Adrenal gland (tissue), 12 donors: Measurements from ENCODE around the gene KLHL2. TPM values are rescaled to one million over a fixed set of nuclear protein-coding genes. Genes with fewer than 3 reads are reported as not detected.
A peak's percentile ranks its signal among the peaks of the same experiment; 100 is the strongest.
"Not testable (repeated sequence)": the region's sequence is repeated elsewhere in the genome, so short reads cannot be mapped to it uniquely, and the experiment has no call there.

Source experiments
- DNase-seq, 7 donors: peaks; one replicate each; pipeline ENCODE4 v3.0.0-alpha.2; 2019 to 2020
- H3K27ac ChIP-seq, 5 donors: fragments of 200-600 bp; sonication (generic) in 4 of 5; 1 replicate in 3 of 5; 2 replicates in 2 of 5; pipeline versions ENCODE4 v1.5.1 to v1.8.0; 2016 to 2020; ENCODE audit warnings: mild to moderate bottlenecking in 1 of 5
- H3K27me3 ChIP-seq: fragments of 200-600 bp; 2 replicates; pipeline ENCODE4 v1.8.0; 2021
- H3K36me3 ChIP-seq, 2 donors: fragments of 200-600 bp; replicated peaks in 1 of 2; 1 replicate in 1 of 2; 2 replicates in 1 of 2; pipeline versions ENCODE4 v1.5.1 to v1.8.0; 2018 to 2022
- H3K4me1 ChIP-seq, 2 donors: fragments of 200-600 bp; replicated peaks in 1 of 2; 1 replicate in 1 of 2; 2 replicates in 1 of 2; pipeline versions ENCODE4 v1.5.1 to v1.8.0; 2018 to 2021
- H3K4me3 ChIP-seq, 4 donors: fragments of 200-600 bp; sonication (generic) in 3 of 4; one replicate each; pipeline ENCODE4 v1.5.1; 2016 to 2018
- H3K9me3 ChIP-seq, 3 donors: fragments of 200-600 bp; sonication (generic) in 1 of 3; replicated peaks in 1 of 3; 1 replicate in 2 of 3; 2 replicates in 1 of 3; pipeline versions ENCODE4 v1.5.1 to v1.8.0; 2016 to 2021
- POLR2A ChIP-seq, 2 donors: fragments of 450-650 bp; IDR thresholded peaks; one replicate each; pipeline ENCODE4 v1.6.1; 2017; ENCODE audit warnings: antibody characterized with exemption in 2 of 2, mild to moderate bottlenecking in 2 of 2, moderate library complexity in 1 of 2
- WGBS, 4 donors: extraction: QIAGEN DNeasy Blood & Tissue Kit in 2 of 4; methylation state at CpG; one replicate each; pipeline versions ENCODE4 v1.1.5 to v1.1.7; 2013 to 2017; 5-methylcytosine and 5-hydroxymethylcytosine counted together
- intact Hi-C, 2 donors: fragments of 100-400 bp; cut with DNase I; formaldehyde crosslinking; loops; one replicate each; pipeline versions ENCODE4 v1.14.1 to v1.15.0; 2022 to 2023
- polyA plus RNA-seq, 3 donors: library from polyadenylated mRNA; stranded (reverse); fragments of 200-250 nt in 2 of 3; fragments of 350-450 nt in 1 of 3; fragmentation: Illumina TruSeq in 1 of 3; extraction: RNeasy Lipid Tissue Mini Kit (QIAGEN cat#74804) in 1 of 3; gene quantifications; one replicate each; pipeline ENCODE4 v1.2.3, GENCODE V29; 2013 to 2014
- total RNA-seq, 9 donors: library from RNA; depleted of rRNA in 4 of 9; stranded (reverse); fragments of >200 nt in 4 of 9; fragments of 120-200 nt in 1 of 9; fragmentation: NEBNext Ultra II Directional in 1 of 9; extraction: Animal tissue kit (Norgen Biotek cat#: 25700) in 1 of 9; gene quantifications; one replicate each; pipeline versions ENCODE4 v1.1.0 to v1.2.4, GENCODE V29; 2013 to 2023
- TF ChIP-seq, protein P1 (sequence below), 6 experiments: fragments of 450-650 bp in 4 of 6; fragments of 200-600 bp in 2 of 6; sonication (generic) in 1 of 6; IDR thresholded peaks; 1 replicate in 5 of 6; 2 replicates in 1 of 6; pipeline versions ENCODE4 v1.5.1 to v1.8.0; 2016 to 2021; ENCODE audit warnings: antibody characterized with exemption in 6 of 6, mild to moderate bottlenecking in 2 of 6, moderate library complexity in 1 of 6
- donor health status: healthy with polysubstance abuse.
- donor health status: Bipolar disorder and iron deficiency.
- donor health status: DM: yes; HTN: yes; CAD: no.
- donor health status: DM: no; HTN: no; CAD: no.
- donor health status: DM: no; HTN: no; CAD: no.
- donor health status: DM: yes; HTN: yes; CAD: no.

The KLHL2 gene
- total and polyA plus RNA-seq, 12 donors = 9.7 to 45.5 (median 25.2) TPM

DNA sequence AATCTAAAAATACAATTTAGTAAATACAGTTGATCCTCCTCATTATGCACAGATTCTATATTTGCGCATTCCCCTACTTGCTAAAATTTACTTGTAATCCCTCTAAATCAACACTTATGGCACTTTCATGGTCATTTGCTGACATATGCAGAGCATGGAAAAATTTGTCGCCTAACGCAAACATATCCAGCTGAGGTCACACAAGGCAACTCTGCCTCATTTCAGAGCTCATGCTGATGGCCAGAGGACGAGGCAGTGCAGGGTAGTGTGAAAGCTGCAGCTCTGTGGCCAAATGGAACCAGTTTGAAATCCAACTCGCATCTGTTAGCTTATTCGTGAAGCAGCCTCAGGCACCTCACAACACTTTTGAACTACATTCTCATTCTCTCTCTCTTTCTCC, 39.7 kb upstream of the KLHL2 start:
- Histone ChIP-seq H3K9me3 (no peaks in the 10 kb centered on the region), H3K27me3 (no peaks in the 10 kb centered on the region), H3K27ac (no peak overlapping the region), H3K4me3 (no peak overlapping the region), H3K36me3 (no peaks in the 10 kb centered on the region), H3K4me1 (no peaks in the 10 kb centered on the region)
- 60 to 72% (median 69%) methylated on average over 6 of the region's 6 CpGs for WGBS, 4 donors
- intact Hi-C loops = no loop called here
- DNase-seq = no peak
- no peak for TF ChIP-seq POLR2A (IDR thresholded peaks at IDR 0.05)
- TF ChIP-seq, protein P1, sequence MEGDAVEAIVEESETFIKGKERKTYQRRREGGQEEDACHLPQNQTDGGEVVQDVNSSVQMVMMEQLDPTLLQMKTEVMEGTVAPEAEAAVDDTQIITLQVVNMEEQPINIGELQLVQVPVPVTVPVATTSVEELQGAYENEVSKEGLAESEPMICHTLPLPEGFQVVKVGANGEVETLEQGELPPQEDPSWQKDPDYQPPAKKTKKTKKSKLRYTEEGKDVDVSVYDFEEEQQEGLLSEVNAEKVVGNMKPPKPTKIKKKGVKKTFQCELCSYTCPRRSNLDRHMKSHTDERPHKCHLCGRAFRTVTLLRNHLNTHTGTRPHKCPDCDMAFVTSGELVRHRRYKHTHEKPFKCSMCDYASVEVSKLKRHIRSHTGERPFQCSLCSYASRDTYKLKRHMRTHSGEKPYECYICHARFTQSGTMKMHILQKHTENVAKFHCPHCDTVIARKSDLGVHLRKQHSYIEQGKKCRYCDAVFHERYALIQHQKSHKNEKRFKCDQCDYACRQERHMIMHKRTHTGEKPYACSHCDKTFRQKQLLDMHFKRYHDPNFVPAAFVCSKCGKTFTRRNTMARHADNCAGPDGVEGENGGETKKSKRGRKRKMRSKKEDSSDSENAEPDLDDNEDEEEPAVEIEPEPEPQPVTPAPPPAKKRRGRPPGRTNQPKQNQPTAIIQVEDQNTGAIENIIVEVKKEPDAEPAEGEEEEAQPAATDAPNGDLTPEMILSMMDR (IDR thresholded peaks at IDR 0.05) = no peak

DNA sequence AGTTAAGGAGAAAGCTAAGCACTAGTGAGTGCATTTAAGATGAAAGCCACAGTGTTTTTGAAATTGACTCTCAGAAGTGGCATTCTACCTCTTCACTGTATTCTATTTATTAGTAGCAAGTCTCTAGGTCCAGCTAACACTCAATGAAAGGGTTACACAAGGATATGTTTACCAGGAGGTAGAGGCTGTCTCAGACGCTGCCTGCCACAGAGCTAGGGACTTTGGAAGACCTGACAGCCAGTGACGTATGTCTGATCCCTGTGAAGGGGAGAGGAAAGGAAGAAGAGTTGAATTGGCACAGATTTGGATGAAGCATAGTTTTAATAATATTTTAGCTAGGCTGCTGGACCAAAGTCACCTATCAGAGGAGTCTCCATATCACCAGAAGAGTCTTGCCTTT, 36.5 kb upstream of the KLHL2 start:
- DNase-seq = no peak
- Histone ChIP-seq H3K4me1 (no peaks in the 10 kb centered on the region), H3K4me3 (no peak overlapping the region), H3K27ac (no peak overlapping the region), H3K27me3 (no peaks in the 10 kb centered on the region), H3K9me3 (no peaks in the 10 kb centered on the region), H3K36me3 (no peaks in the 10 kb centered on the region)
- intact Hi-C loops = no loop called here
- no peak for TF ChIP-seq POLR2A (IDR thresholded peaks at IDR 0.05)
- TF ChIP-seq, protein P1 (IDR thresholded peaks at IDR 0.05) = no peak
- 22 to 51% (median 29%) methylated on average over 2 of the region's 2 CpGs for WGBS, 4 donors

DNA sequence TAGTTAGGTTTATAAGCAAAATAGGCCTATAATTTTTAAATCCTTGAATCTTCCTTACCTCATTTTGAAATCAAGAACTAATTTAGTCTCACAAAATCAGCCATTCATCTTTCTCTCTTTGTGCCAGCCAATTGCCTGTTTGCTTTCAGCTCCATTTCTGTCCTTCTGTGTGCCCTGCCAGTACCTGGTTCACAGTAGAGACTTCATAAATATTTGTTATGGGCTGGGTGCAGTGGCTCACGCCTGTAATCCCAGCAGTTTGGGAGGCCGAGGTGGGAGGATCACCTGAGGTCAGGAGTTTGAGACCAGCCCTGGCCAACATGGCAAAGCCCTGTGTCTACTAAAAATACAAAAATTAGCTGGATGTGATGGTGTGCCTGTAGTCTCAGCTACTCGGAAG, 31.9 kb upstream of the KLHL2 start:
- H3K36me3 ChIP-seq, DNase-seq: not testable (repeated sequence)

DNA sequence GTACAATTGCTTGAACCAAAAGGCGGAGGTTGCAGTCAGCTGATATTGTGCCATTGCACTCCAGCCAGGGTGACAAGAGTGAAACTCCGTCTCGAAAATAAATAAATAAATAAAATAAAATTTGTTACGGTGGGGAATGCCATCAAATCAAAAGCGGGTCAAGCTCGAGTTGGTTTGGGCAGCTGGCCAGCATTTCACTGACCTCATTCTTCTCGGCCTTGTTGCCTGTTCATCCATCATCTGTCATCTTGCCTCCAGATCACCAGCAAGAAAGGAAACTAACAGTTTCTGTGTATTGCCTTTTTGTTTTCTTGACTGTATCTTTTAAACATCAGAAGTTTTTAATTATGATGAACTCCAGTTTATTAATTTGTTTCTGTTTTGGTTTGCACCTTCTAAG, 31.5 kb upstream of the KLHL2 start:
- intact Hi-C loops = no loop called here
- peak; percentile 46 to 92 (median 83) for DNase-seq
- Histone ChIP-seq H3K27ac (peak overlapping the region in 1 of 5 donors; percentile 61), H3K4me3 (peak overlapping the region in 1 of 4 donors; percentile 16), H3K27me3 (no peaks in the 10 kb centered on the region), H3K4me1 (no peaks in the 10 kb centered on the region), H3K36me3 (no peaks in the 10 kb centered on the region), H3K9me3 (no peaks in the 10 kb centered on the region)
- WGBS, 4 donors = 21 to 41% (median 25%) methylated on average over 7 of the region's 7 CpGs
- no peak for TF ChIP-seq POLR2A (IDR thresholded peaks at IDR 0.05)
- TF ChIP-seq, protein P1 (IDR thresholded peaks at IDR 0.05) = no peak

More for the DNA sequence above, 31.9 kb upstream of the KLHL2 start:
- H3K27ac ChIP-seq = peak overlapping the region in 1 of 5 donors; percentile 61
- intact Hi-C loops, H3K9me3 ChIP-seq, H3K4me1 ChIP-seq, H3K27me3 ChIP-seq: not testable (repeated sequence)
- peak overlapping the region in 1 of 4 donors; percentile 16 for H3K4me3 ChIP-seq
- 48 to 73% (median 58%) methylated on average over 3 of the region's 3 CpGs for WGBS, 4 donors
